Measurements from ENCODE around the gene DOK4. TPM values are rescaled to one million over a fixed set of nuclear protein-coding genes. Genes with fewer than 3 reads are reported as not detected.

Gene DOK4
- total and polyA plus RNA-seq, 9 donors = 9.9 to 34.7 (median 29.2) TPM

DNA sequence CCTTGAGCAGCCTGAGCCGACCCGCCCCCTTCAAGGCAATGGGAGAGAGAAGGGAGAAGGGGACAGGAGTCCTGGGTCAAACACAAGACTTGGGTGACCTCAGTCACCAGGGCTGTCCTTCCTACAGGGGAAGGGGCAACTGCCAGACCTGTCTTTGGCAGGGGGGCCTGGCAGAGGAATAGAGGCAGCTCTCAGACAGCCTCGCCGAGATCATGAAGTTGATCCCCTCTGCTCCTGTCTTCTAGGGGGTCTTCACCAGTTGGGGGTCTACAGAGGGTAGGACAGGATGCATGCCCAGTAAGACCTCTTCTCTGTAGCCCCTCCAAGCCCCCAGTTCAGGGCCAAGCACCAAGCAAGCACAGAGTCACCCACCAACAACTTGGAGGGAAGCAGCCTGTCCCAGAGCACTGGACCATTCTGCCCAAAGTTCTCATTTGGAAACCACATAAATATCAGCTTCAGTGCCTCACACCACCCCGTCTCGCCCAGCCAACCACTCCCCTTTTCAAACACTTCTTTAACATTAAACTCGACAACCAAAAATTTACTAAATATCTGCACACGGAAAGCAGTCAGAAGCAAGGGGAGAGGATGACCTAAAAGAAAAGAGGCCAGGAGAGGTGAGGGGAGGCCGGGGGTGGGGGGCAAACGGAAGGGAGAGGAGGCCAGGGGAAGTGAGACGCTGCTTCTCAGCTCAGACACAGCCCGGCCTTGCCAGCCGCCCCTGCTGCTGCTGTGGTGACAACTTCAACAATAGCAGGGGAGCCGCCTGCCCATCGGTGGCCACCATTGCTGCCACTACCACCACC is 7.7 kb downstream of the DOK4 start:
- Histone ChIP-seq H3K36me3 (no peaks in the 10 kb centered on the region), H3K27me3 (no peaks in the 10 kb centered on the region), H3K27ac (peak overlapping the region; percentile 35 to 54), H3K9me3 (no peaks in the 10 kb centered on the region), H3K4me1 (ENCODE audit: insufficient read depth) (peaks cover 18% of the 10 kb centered on the region), H3K4me3 (peak overlapping the region; percentile 20)
- 32 to 39% (median 33%) methylated on average over 13 to 15 of the region's 15 CpGs for WGBS, 3 donors
- TF ChIP-seq CTCF (IDR thresholded peaks at IDR 0.05) (no peak), POLR2A (IDR thresholded peaks at IDR 0.05) (no peak), EP300 (IDR thresholded peaks at IDR 0.05) (no peak)
- intact Hi-C loops (cut with DNase I) = no loop called here
- no peak for DNase-seq

GRCh38 chr16:57477531-57478202 is 8.6 kb downstream of the DOK4 start:
- H3K9me3 ChIP-seq = no peaks in the 10 kb centered on the region
- H3K36me3 ChIP-seq = no peaks in the 10 kb centered on the region
- WGBS, 3 donors = 67 to 75% (median 69%) methylated on average over 9 of the region's 9 CpGs
- no peak for DNase-seq
- H3K4me3 ChIP-seq = no peak overlapping the region
- no peak for TF ChIP-seq EP300 (IDR thresholded peaks at IDR 0.05)
- no peak for TF ChIP-seq CTCF (IDR thresholded peaks at IDR 0.05)
- TF ChIP-seq POLR2A (IDR thresholded peaks at IDR 0.05) = no peak
- H3K4me1 ChIP-seq (ENCODE audit: insufficient read depth) = peaks cover 18% of the 10 kb centered on the region
- H3K27me3 ChIP-seq = no peaks in the 10 kb centered on the region
- intact Hi-C loops (cut with DNase I) = no loop called here
- H3K27ac ChIP-seq = peak overlapping the region in 1 of 2 donors; percentile 36

DNA sequence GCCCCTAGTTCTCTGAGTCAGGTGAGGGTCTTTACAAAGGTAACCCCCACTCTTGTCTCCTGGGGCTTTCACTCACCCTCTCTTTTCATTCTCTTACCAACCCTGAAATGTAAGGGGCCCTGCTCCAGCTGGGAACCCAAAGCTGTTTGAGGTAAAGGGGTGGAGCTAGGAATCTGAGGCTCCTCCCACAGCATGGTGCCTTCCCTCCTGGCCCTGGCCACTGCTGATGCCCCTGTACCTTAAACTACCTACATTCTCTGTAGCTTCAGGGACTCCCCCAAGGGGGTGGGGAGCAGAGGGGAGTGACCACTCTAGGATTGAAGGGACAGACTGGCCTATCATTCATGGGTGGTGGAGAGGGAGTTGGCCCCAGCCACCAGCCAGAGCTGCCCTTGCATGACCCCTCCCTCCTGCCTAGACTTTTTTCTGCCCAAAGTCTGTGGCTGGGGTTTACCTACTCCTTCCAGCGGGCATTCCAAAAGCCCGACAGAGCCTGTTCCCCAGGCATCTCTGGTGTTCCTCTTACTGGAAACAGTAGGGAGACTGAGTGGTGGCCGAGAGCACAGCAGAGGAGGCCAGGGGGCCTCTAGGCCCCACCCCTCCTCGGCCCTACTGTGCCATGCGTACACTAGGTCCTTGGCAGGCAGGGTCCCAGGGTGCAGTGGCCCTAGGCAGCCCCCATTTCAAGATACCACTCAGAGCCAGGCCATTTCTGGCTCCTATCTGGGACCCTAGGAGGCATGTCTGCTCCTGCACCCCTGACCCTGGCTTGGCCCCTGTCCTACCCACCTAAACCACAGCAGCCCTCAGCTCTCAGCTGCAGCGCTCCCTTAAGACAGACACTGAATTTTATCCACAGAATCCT is 9.5 kb downstream of the DOK4 start:
- WGBS, 3 donors = 80 to 90% (median 88%) methylated on average over 4 to 6 of the region's 6 CpGs
- Histone ChIP-seq H3K36me3 (no peaks in the 10 kb centered on the region), H3K27me3 (no peaks in the 10 kb centered on the region), H3K4me1 (ENCODE audit: insufficient read depth) (peaks cover 18% of the 10 kb centered on the region), H3K27ac (peak overlapping the region in 1 of 2 donors; percentile 5), H3K9me3 (no peaks in the 10 kb centered on the region), H3K4me3 (no peak overlapping the region)
- intact Hi-C loops (cut with DNase I) = no loop called here
- DNase-seq = no peak
- TF ChIP-seq POLR2A (IDR thresholded peaks at IDR 0.05) (no peak), EP300 (IDR thresholded peaks at IDR 0.05) (no peak)

GRCh38 chr16:57475711-57476339 is 10.5 kb downstream of the DOK4 start:
- WGBS, 3 donors = 41 to 46% (median 44%) methylated on average over 9 to 12 of the region's 12 CpGs
- intact Hi-C loops (cut with DNase I) = no loop called here
- peaks cover 18% of the 10 kb centered on the region for H3K4me1 ChIP-seq (ENCODE audit: insufficient read depth)

More at GRCh38 chr16:57475711-57476339, 10.5 kb downstream of the DOK4 start:
- DNase-seq = no peak
- TF ChIP-seq POLR2A (IDR thresholded peaks at IDR 0.05) (no peak), EP300 (IDR thresholded peaks at IDR 0.05) (no peak), CTCF (IDR thresholded peaks at IDR 0.05) (peak in 1 of 3 donors; percentile 15)
- Histone ChIP-seq H3K27me3 (no peaks in the 10 kb centered on the region), H3K36me3 (no peaks in the 10 kb centered on the region), H3K9me3 (no peaks in the 10 kb centered on the region), H3K4me3 (no peak overlapping the region), H3K27ac (peak overlapping the region in 1 of 2 donors; percentile 5)
